Mesendoderm (in vitro differentiated cells): ENCODE data around the gene KIAA1217.

Source experiments
- DNase-seq: peaks from one replicate; pipeline ENCODE4 v3.0.0; 2013
- H2AK5ac ChIP-seq: 2 replicates; pipeline ENCODE4 v1.6.1; 2013; ENCODE audit warnings: low read length, inconsistent platforms
- H2BK120ac ChIP-seq: 2 replicates; pipeline ENCODE4 v1.6.1; 2013; ENCODE audit warnings: low read depth, mild to moderate bottlenecking, low read length, moderate library complexity, mixed read lengths
- H2BK15ac ChIP-seq: replicated peaks from 2 replicates; pipeline ENCODE4 v1.6.1; 2013; ENCODE audit warnings: low read depth, mild to moderate bottlenecking, moderate library complexity
- H2BK5ac ChIP-seq: 2 replicates; pipeline ENCODE4 v1.6.1; 2013; ENCODE audit warnings: low read length, inconsistent platforms
- H3K18ac ChIP-seq: 2 replicates; pipeline ENCODE4 v1.6.1; 2013; ENCODE audit warnings: mild to moderate bottlenecking, low read length, mixed read lengths
- H3K23ac ChIP-seq: one replicate; pipeline ENCODE4 v1.6.1; 2013; ENCODE audit warnings: low read length
- H3K27ac ChIP-seq: 2 replicates; pipeline ENCODE4 v1.5.1; 2013; ENCODE audit warnings: low read depth, mild to moderate bottlenecking, inconsistent platforms, low read length, moderate library complexity
- H3K27me3 ChIP-seq: 2 replicates; pipeline ENCODE4 v1.6.1; 2013; ENCODE audit warnings: low read length, control low read depth, mild to moderate bottlenecking, inconsistent platforms; ENCODE audit not compliant: insufficient read depth, poor library complexity
- H3K36me3 ChIP-seq: 2 replicates; pipeline ENCODE4 v1.6.1; 2013; ENCODE audit warnings: low read length, inconsistent platforms; ENCODE audit not compliant: control insufficient read depth, insufficient read depth
- H3K4ac ChIP-seq: one replicate; pipeline ENCODE4 v1.6.1; 2013; ENCODE audit warnings: low read depth, mild to moderate bottlenecking, low read length, moderate library complexity
- H3K4me1 ChIP-seq: 2 replicates; pipeline ENCODE4 v1.6.1; 2013; ENCODE audit warnings: low read depth, low read length, inconsistent platforms; ENCODE audit not compliant: control insufficient read depth
- H3K4me2 ChIP-seq: 2 replicates; pipeline ENCODE4 v1.6.1; 2013; ENCODE audit warnings: low read length
- H3K4me3 ChIP-seq: 2 replicates; pipeline ENCODE4 v1.5.1; 2013; ENCODE audit warnings: mild to moderate bottlenecking, low read length
- H3K56ac ChIP-seq: one replicate; pipeline ENCODE4 v1.6.1; 2013; ENCODE audit warnings: low read length
- H3K79me1 ChIP-seq: 2 replicates; pipeline ENCODE4 v1.6.1; 2013; ENCODE audit warnings: low read length, inconsistent platforms
- H3K79me2 ChIP-seq: 2 replicates; pipeline ENCODE4 v1.6.1; 2013; ENCODE audit warnings: mild to moderate bottlenecking, low read length; ENCODE audit not compliant: control insufficient read depth, insufficient read depth
- H3K9ac ChIP-seq: 2 replicates; pipeline ENCODE4 v1.6.1; 2013; ENCODE audit warnings: low read length, inconsistent platforms
- H4K5ac ChIP-seq: one replicate; pipeline ENCODE4 v1.6.1; 2013; ENCODE audit warnings: low read length
- H4K8ac ChIP-seq: one replicate; pipeline ENCODE4 v1.6.1; 2013; ENCODE audit warnings: low read depth, mild to moderate bottlenecking, control low read depth, low read length, moderate library complexity
- WGBS: extraction: QIAGEN DNeasy Blood & Tissue Kit; methylation state at CpG from one replicate; pipeline ENCODE4 v1.1.7; 2013; ENCODE audit warnings: low lambda C conversion rate, missing lambda C conversion rate; ENCODE audit not compliant: insufficient coverage; ENCODE audit errors: extremely low coverage; 5-methylcytosine and 5-hydroxymethylcytosine counted together

The KIAA1217 gene

GRCh38 chr10:24468281-24468751 is 259.4 kb downstream of the KIAA1217 start:
- no peak overlapping the region for H2BK5ac ChIP-seq
- H3K79me1 ChIP-seq: no peaks in the 10 kb centered on the region
- no peak overlapping the region for H3K27ac ChIP-seq
- no peaks in the 10 kb centered on the region for H3K79me2 ChIP-seq
- H2BK120ac ChIP-seq: no peak overlapping the region
- H3K36me3 ChIP-seq: no peaks in the 10 kb centered on the region
- H3K4ac ChIP-seq: no peak overlapping the region
- DNase-seq: no peak
- H2BK15ac ChIP-seq: no peak overlapping the region
- no peak overlapping the region for H3K4me2 ChIP-seq
- H3K4me3 ChIP-seq: no peak overlapping the region
- H3K23ac ChIP-seq: no peak overlapping the region
- H4K5ac ChIP-seq: no peak overlapping the region
- no peak overlapping the region for H2AK5ac ChIP-seq
- WGBS: no CpG with 5 or more reads among the region's 6 CpGs
- H4K8ac ChIP-seq: no peak overlapping the region
- H3K4me1 ChIP-seq: peaks cover 8% of the 10 kb centered on the region
- no peak overlapping the region for H3K9ac ChIP-seq
- H3K18ac ChIP-seq: no peak overlapping the region
- no peak overlapping the region for H3K56ac ChIP-seq
- no peaks in the 10 kb centered on the region for H3K27me3 ChIP-seq

GRCh38 chr10:24469993-24470392 is 261.1 kb downstream of the KIAA1217 start:
- H4K5ac ChIP-seq: no peak overlapping the region
- no CpG with 5 or more reads among the region's 8 CpGs for WGBS
- H3K27me3 ChIP-seq: no peaks in the 10 kb centered on the region
- H3K4me1 ChIP-seq: peaks cover 5% of the 10 kb centered on the region
- H2BK15ac ChIP-seq: no peak overlapping the region
- no peaks in the 10 kb centered on the region for H3K79me2 ChIP-seq
- H3K56ac ChIP-seq: no peak overlapping the region
- no peaks in the 10 kb centered on the region for H3K36me3 ChIP-seq
- no peak for DNase-seq
- no peak overlapping the region for H2AK5ac ChIP-seq
- no peak overlapping the region for H3K18ac ChIP-seq
- H4K8ac ChIP-seq: no peak overlapping the region
- no peak overlapping the region for H2BK5ac ChIP-seq
- H2BK120ac ChIP-seq: no peak overlapping the region
- no peak overlapping the region for H3K4me3 ChIP-seq
- no peaks in the 10 kb centered on the region for H3K79me1 ChIP-seq
- H3K23ac ChIP-seq: no peak overlapping the region
- no peak overlapping the region for H3K27ac ChIP-seq
- no peak overlapping the region for H3K4me2 ChIP-seq
- no peak overlapping the region for H3K9ac ChIP-seq
- no peak overlapping the region for H3K4ac ChIP-seq

- Histone ChIP-seq H3K4me1 (no peaks in the 10 kb centered on the region), H3K18ac (no peak overlapping the region), H3K27ac (no peak overlapping the region), H3K4me3 (no peak overlapping the region), H3K27me3 (no peaks in the 10 kb centered on the region), H3K23ac (no peak overlapping the region), H2BK15ac (no peak overlapping the region), H3K79me2 (no peaks in the 10 kb centered on the region), H2AK5ac (no peak overlapping the region), H3K79me1 (no peaks in the 10 kb centered on the region), H3K56ac (no peak overlapping the region), H3K4ac (no peak overlapping the region), H2BK5ac (no peak overlapping the region), H3K36me3 (no peaks in the 10 kb centered on the region), H4K5ac (no peak overlapping the region), H2BK120ac (no peak overlapping the region), H4K8ac (no peak overlapping the region), H3K9ac (no peak overlapping the region), H3K4me2 (no peak overlapping the region)
- no CpG with 5 or more reads among the region's 3 CpGs for WGBS
- no peak for DNase-seq
These were observed 266.7 kb downstream of the KIAA1217 start for GRCh38 chr10:24475598-24475997.

- H3K36me3 ChIP-seq: no peaks in the 10 kb centered on the region
- H3K9ac ChIP-seq: no peak overlapping the region
- DNase-seq: no peak
- no peaks in the 10 kb centered on the region for H3K79me2 ChIP-seq
- no peak overlapping the region for H3K4me2 ChIP-seq
- no peaks in the 10 kb centered on the region for H3K79me1 ChIP-seq
- no peak overlapping the region for H2AK5ac ChIP-seq
- WGBS: no CpG with 5 or more reads among the region's 2 CpGs
- H3K4ac ChIP-seq: no peak overlapping the region
- H2BK120ac ChIP-seq: no peak overlapping the region
- no peak overlapping the region for H3K18ac ChIP-seq
- H4K8ac ChIP-seq: no peak overlapping the region
- H3K4me3 ChIP-seq: no peak overlapping the region
- no peaks in the 10 kb centered on the region for H3K27me3 ChIP-seq
- H3K27ac ChIP-seq: no peak overlapping the region
- H3K23ac ChIP-seq: no peak overlapping the region
- H3K56ac ChIP-seq: no peak overlapping the region
- no peaks in the 10 kb centered on the region for H3K4me1 ChIP-seq
- no peak overlapping the region for H2BK15ac ChIP-seq
- no peak overlapping the region for H4K5ac ChIP-seq
- H2BK5ac ChIP-seq: no peak overlapping the region
These were observed 268.2 kb downstream of the KIAA1217 start for GRCh38 chr10:24476913-24477701.

- no CpG with 5 or more reads among the region's 3 CpGs for WGBS
- H4K5ac ChIP-seq: no peak overlapping the region
- H3K4me2 ChIP-seq: no peak overlapping the region
- no peak overlapping the region for H2BK15ac ChIP-seq
- no peak overlapping the region for H3K4me3 ChIP-seq
- H3K79me1 ChIP-seq: no peaks in the 10 kb centered on the region
- H3K56ac ChIP-seq: no peak overlapping the region
- no peaks in the 10 kb centered on the region for H3K27me3 ChIP-seq
- H3K9ac ChIP-seq: no peak overlapping the region
- no peak overlapping the region for H3K23ac ChIP-seq
- no peak overlapping the region for H4K8ac ChIP-seq
- H2BK120ac ChIP-seq: no peak overlapping the region
- DNase-seq: no peak
- no peaks in the 10 kb centered on the region for H3K4me1 ChIP-seq
- no peak overlapping the region for H2AK5ac ChIP-seq
- H3K36me3 ChIP-seq: no peaks in the 10 kb centered on the region
- H3K18ac ChIP-seq: no peak overlapping the region
- no peak overlapping the region for H3K4ac ChIP-seq
- H3K27ac ChIP-seq: no peak overlapping the region
- H3K79me2 ChIP-seq: no peaks in the 10 kb centered on the region
- no peak overlapping the region for H2BK5ac ChIP-seq
These were observed 269.0 kb downstream of the KIAA1217 start for GRCh38 chr10:24477915-24478314.

GRCh38 chr10:24479806-24480205 is 270.9 kb downstream of the KIAA1217 start:
- Histone ChIP-seq H3K4ac (no peak overlapping the region), H4K5ac (no peak overlapping the region), H2BK15ac (no peak overlapping the region), H3K23ac (no peak overlapping the region), H2AK5ac (no peak overlapping the region), H3K56ac (no peak overlapping the region), H3K27ac (no peak overlapping the region), H3K4me2 (no peak overlapping the region), H3K27me3 (no peaks in the 10 kb centered on the region), H2BK5ac (no peak overlapping the region), H2BK120ac (no peak overlapping the region), H3K79me1 (no peaks in the 10 kb centered on the region), H3K18ac (no peak overlapping the region), H4K8ac (no peak overlapping the region), H3K36me3 (no peaks in the 10 kb centered on the region), H3K4me1 (no peaks in the 10 kb centered on the region), H3K4me3 (no peak overlapping the region), H3K9ac (no peak overlapping the region), H3K79me2 (no peaks in the 10 kb centered on the region)
- no peak for DNase-seq
- no CpG with 5 or more reads among the region's 4 CpGs for WGBS
